ENCODE measurements around the gene AK9. TPM values are rescaled to one million over a fixed set of nuclear protein-coding genes. Genes with fewer than 3 reads are reported as not detected.

Gene AK9
- total and polyA plus RNA-seq, 10 of the 15 experiments (the other 5 are each of a cell fraction or from before 2014, with no cell fraction given): 2.1 to 7.4 (median 4.2) TPM

- Histone ChIP-seq H3K4me1 (ENCODE audit: control insufficient read depth, insufficient read depth, low read length) (no peaks in the 10 kb centered on the region), H3K27me3 (replicated peaks in 1 of 2; ENCODE audit: control insufficient read depth in 2 of 2, insufficient read depth in 2 of 2, low read length in 1 of 2) (no peaks in the 10 kb centered on the region), H3K9me3 (replicated peaks; ENCODE audit: control insufficient read depth, insufficient read depth, low read length) (no peaks in the 10 kb centered on the region), H2AFZ (ENCODE audit: control insufficient read depth, low read depth, low read length) (no peak overlapping the region), H3K36me3 (ENCODE audit: control insufficient read depth in 2 of 2, insufficient read depth in 2 of 2, low read length in 1 of 2) (peaks cover 0 to under 1% of the 10 kb centered on the region in 2 experiments; a peak in 2 of 4 replicates), H3K27ac (ENCODE audit: control insufficient read depth, insufficient read depth) (no peak overlapping the region), H3K4me3 (no peak overlapping the region), H4K20me1 (ENCODE audit: control insufficient read depth, insufficient read depth) (no peaks in the 10 kb centered on the region), H3K4me2 (ENCODE audit: control insufficient read depth, insufficient read depth) (no peak overlapping the region), H3K9ac (ENCODE audit: control insufficient read depth, insufficient read depth, low read length) (no peak overlapping the region), H3K79me2 (ENCODE audit: control insufficient read depth, insufficient read depth, low read length) (no peaks in the 10 kb centered on the region)
- POLR2A ChIA-PET: no interaction called here
- RAD21 ChIA-PET (ENCODE audit: unreplicated experiment): no interaction called here
- BruUV-seq (replicated peaks): no TSS peak
- CTCF ChIA-PET: interaction anchor here (0.9 to 2.4 kb wide), 6 partner anchors 12 to 318 kb away, joined by 3 to 9 read pairs (median 4); no protein-coding TSS in a partner anchor
- FAIRE-seq: no peak
- 83% methylated on average over 3 of the region's 3 CpGs for WGBS (ENCODE audit: insufficient coverage, insufficient replicate concordance, low lambda C conversion rate, missing lambda C conversion rate)
- no peak for DNase-seq (ENCODE audit: low read depth, low spot score)
- SMC1A ChIA-PET (ENCODE audit: uncharacterized antibody, unreplicated experiment): interaction anchor here (1.3 to 1.4 kb wide), 2 partner anchors 12 to 318 kb away, joined by 3 to 6 read pairs; no protein-coding TSS in a partner anchor
- no peak for ATAC-seq
- intact Hi-C loops (cut with micrococcal nuclease; ENCODE audit: unreplicated experiment): no loop called here
- in situ Hi-C loops (cut with MboI): no loop called here
- TF ChIP-seq SREBF2 (IDR thresholded peaks at IDR 0.05; ENCODE audit: low read length) (no peak), ZNF687 (IDR thresholded peaks at IDR 0.05) (no peak), CHD2 (IDR thresholded peaks at IDR 0.05; ENCODE audit: borderline replicate concordance, low read depth, low read length) (no peak), ZNF622 (IDR thresholded peaks at IDR 0.05) (no peak), ZBTB33 (IDR thresholded peaks at IDR 0.05) (no peak), POLR2AphosphoS5 (IDR thresholded peaks at IDR 0.05; ENCODE audit: low read length) (no peak), JUND (IDR thresholded peaks at IDR 0.05; ENCODE audit: low read depth, low read length) (no peak), BMI1 (IDR thresholded peaks at IDR 0.05; ENCODE audit: borderline replicate concordance) (no peak), ATF7 (IDR thresholded peaks at IDR 0.05; ENCODE audit: low read depth) (no peak), RELA (IDR thresholded peaks at IDR 0.05; ENCODE audit: borderline replicate concordance, partially characterized antibody) (no peak), NBN (IDR thresholded peaks at IDR 0.05) (no peak), ETV6 (conservative IDR thresholded peaks at IDR 0.05 in 1 of 2, IDR thresholded peaks at IDR 0.05 in 1 of 2; ENCODE audit: borderline replicate concordance in 1 of 2, low read depth in 1 of 2) (no peak), SMAD1 (IDR thresholded peaks at IDR 0.05; ENCODE audit: low read depth, partially characterized antibody) (no peak), E2F8 (IDR thresholded peaks at IDR 0.05; ENCODE audit: low read depth, partially characterized antibody) (no peak), CEBPB (IDR thresholded peaks at IDR 0.05; ENCODE audit: borderline replicate concordance in 1 of 2, low read depth in 2 of 2, low read length in 2 of 2) (no peak), TARDBP (IDR thresholded peaks at IDR 0.05; ENCODE audit: borderline replicate concordance) (no peak), BRCA1 (IDR thresholded peaks at IDR 0.05; ENCODE audit: low read depth, low read length) (no peak)
These were observed 31.0 kb upstream of the AK9 start for GRCh38 chr6:109722011-109722410.

Measured in GM12878 (cell line).